ENCODE measurements around the gene SLC30A1. TPM values are rescaled to one million over a fixed set of nuclear protein-coding genes. Genes with fewer than 3 reads are reported as not detected.

The SLC30A1 gene
- polyA plus RNA-seq, 3 donors: 11.9 to 15.4 (median 13.2) TPM

- Histone ChIP-seq H4K20me1 (ENCODE audit: insufficient read depth, low read length) (no peaks in the 10 kb centered on the region), H3K27me3 (ENCODE audit: control insufficient read depth in 2 of 2, insufficient read depth in 2 of 2, low read length in 2 of 2) (no peaks in the 10 kb centered on the region), H3K4me3 (replicated peaks in 1 of 3; ENCODE audit: low read depth in 2 of 3, low read length in 3 of 3) (no peak overlapping the region), H3K4me1 (ENCODE audit: control insufficient read depth in 1 of 2, insufficient read depth in 2 of 2, low read length in 2 of 2) (no peaks in the 10 kb centered on the region), H3K9ac (ENCODE audit: insufficient read depth, low read length, poor library complexity, severe bottlenecking) (no peak overlapping the region), H3K36me3 (replicated peaks in 1 of 2; ENCODE audit: control insufficient read depth in 1 of 2, insufficient read depth in 2 of 2, low read length in 2 of 2) (no peaks in the 10 kb centered on the region), H3K27ac (ENCODE audit: low read depth in 1 of 2, low read length in 2 of 2) (no peak overlapping the region), H3K9me3 (replicated peaks in 1 of 2; ENCODE audit: control insufficient read depth in 1 of 2, insufficient read depth in 1 of 2, low read length in 2 of 2) (no peaks in the 10 kb centered on the region), H3K4me2 (replicated peaks; ENCODE audit: extremely low read depth, low read length, poor library complexity, severe bottlenecking) (no peak overlapping the region), H3K79me2 (ENCODE audit: insufficient read depth, low read length) (no peaks in the 10 kb centered on the region), H2AFZ (ENCODE audit: insufficient read depth, low read depth, low read length, poor library complexity, severe bottlenecking) (no peak overlapping the region)
- Mint-ChIP-seq H3K9me3 (no peaks in the 10 kb centered on the region), H3K4me1 (peaks cover 3% of the 10 kb centered on the region), H3K36me3 (no peaks in the 10 kb centered on the region), H3K27me3 (ENCODE audit: low read depth in 3 of 3) (peaks cover 0 to 7% (median 1%) of the 10 kb centered on the region in 3 donors), H3K27ac (no peak overlapping the region), H3K4me3 (no peak overlapping the region)
- intact Hi-C loops (cut with micrococcal nuclease): loop anchor here in 1 of 2 donors (10.0 kb wide), 1 partner anchor 107 kb away; no protein-coding TSS in a partner anchor
- DNase-seq: no peak
- TF ChIP-seq CTCF (IDR thresholded peaks at IDR 0.05): no peak
- 93% methylated on average over 7 of the region's 9 CpGs for WGBS (ENCODE audit: insufficient coverage)
Measured at GRCh38 chr1:211621447-211622198, 42.7 kb upstream of the SLC30A1 start.

- Histone ChIP-seq H3K9ac (ENCODE audit: insufficient read depth, low read length, poor library complexity, severe bottlenecking) (no peak overlapping the region), H3K36me3 (replicated peaks in 1 of 2; ENCODE audit: control insufficient read depth in 1 of 2, insufficient read depth in 2 of 2, low read length in 2 of 2) (no peaks in the 10 kb centered on the region), H3K4me1 (ENCODE audit: control insufficient read depth in 1 of 2, insufficient read depth in 2 of 2, low read length in 2 of 2) (no peaks in the 10 kb centered on the region), H3K27ac (ENCODE audit: low read depth in 1 of 2, low read length in 2 of 2) (no peak overlapping the region), H2AFZ (ENCODE audit: insufficient read depth, low read depth, low read length, poor library complexity, severe bottlenecking) (no peak overlapping the region), H3K4me3 (replicated peaks in 1 of 3; ENCODE audit: low read depth in 2 of 3, low read length in 3 of 3) (no peak overlapping the region), H3K9me3 (replicated peaks in 1 of 2; ENCODE audit: control insufficient read depth in 1 of 2, insufficient read depth in 1 of 2, low read length in 2 of 2) (no peaks in the 10 kb centered on the region), H4K20me1 (ENCODE audit: insufficient read depth, low read length) (no peaks in the 10 kb centered on the region), H3K27me3 (ENCODE audit: control insufficient read depth in 2 of 2, insufficient read depth in 2 of 2, low read length in 2 of 2) (no peaks in the 10 kb centered on the region), H3K79me2 (ENCODE audit: insufficient read depth, low read length) (no peaks in the 10 kb centered on the region), H3K4me2 (replicated peaks; ENCODE audit: extremely low read depth, low read length, poor library complexity, severe bottlenecking) (no peak overlapping the region)
- DNase-seq: no peak
- Mint-ChIP-seq H3K27me3 (ENCODE audit: low read depth in 3 of 3) (peaks cover 0 to 5% (median 1%) of the 10 kb centered on the region in 3 donors), H3K4me1 (peaks cover 3% of the 10 kb centered on the region), H3K27ac (peak overlapping the region in 1 of 7 donors; percentile 24), H3K4me3 (no peak overlapping the region), H3K9me3 (no peaks in the 10 kb centered on the region), H3K36me3 (no peaks in the 10 kb centered on the region)
- no peak for TF ChIP-seq CTCF (IDR thresholded peaks at IDR 0.05)
- 95% methylated on average over 5 of the region's 5 CpGs for WGBS (ENCODE audit: insufficient coverage)
- intact Hi-C loops (cut with micrococcal nuclease): loop anchor here in 1 of 2 donors (10.0 kb wide), 1 partner anchor 105 kb away; no protein-coding TSS in a partner anchor
Measured at GRCh38 chr1:211620097-211620496, 41.1 kb upstream of the SLC30A1 start.

All from CD14-positive monocyte (primary cell).